NCI-H2171 treated with DMSO at 0.1 percent for 48 hours (cell line): ENCODE results near the gene TMEM115.

Experiments
- DNase-seq: peaks from one replicate; lab custom pipeline; 2025; lab: John Stamatoyannopoulos, UW

The TMEM115 gene

GRCh38 chr3:50351323-50351697 is 8.0 kb downstream of the TMEM115 start:
- DNase-seq = no peak

- DNase-seq = peak; percentile 84
Observed at GRCh38 chr3:50350527-50351322, 8.6 kb downstream of the TMEM115 start, which contains the start of the genes CYB561D2 and NPRL2. Gene CYB561D2, plus strand, starts transcription at chr3:50350862. Its CDS starts 572 bp downstream, at chr3:50351434. Gene NPRL2, minus strand, starts transcription at chr3:50350775. Its CDS starts 123 bp downstream, at chr3:50350652.

GRCh38 chr3:50350213-50350526 is 9.2 kb downstream of the TMEM115 start:
- DNase-seq = no peak

GRCh38 chr3:50347187-50347813 is 12.0 kb downstream of the TMEM115 start:
- DNase-seq = peak; percentile 57

- no peak for DNase-seq
Observed at GRCh38 chr3:50345586-50346234, 13.6 kb downstream of the TMEM115 start, which contains the start of gene ZMYND10. Gene ZMYND10, minus strand, starts transcription at chr3:50345732. Its CDS starts 153 bp downstream, at chr3:50345579.

- no peak for DNase-seq
Observed at GRCh38 chr3:50345008-50345407, 14.3 kb downstream of the TMEM115 start.

GRCh38 chr3:50342813-50343633 is 16.3 kb downstream of the TMEM115 start:
- DNase-seq = no peak

- no peak for DNase-seq
Observed at GRCh38 chr3:50341996-50342650, 17.2 kb downstream of the TMEM115 start.

- no peak for DNase-seq
Observed at GRCh38 chr3:50341537-50341936, 17.8 kb downstream of the TMEM115 start.

- DNase-seq = no peak
Observed at GRCh38 chr3:50340448-50341329, 18.6 kb downstream of the TMEM115 start, which contains the start of gene RASSF1. Gene RASSF1, minus strand, starts transcription at chr3:50340836. Its CDS starts 31 bp downstream, at chr3:50340805.

- DNase-seq = no peak
Observed at GRCh38 chr3:50340147-50340447, 19.2 kb downstream of the TMEM115 start.

- DNase-seq = no peak
Observed at GRCh38 chr3:50339485-50340146, 19.7 kb downstream of the TMEM115 start.

- no peak for DNase-seq
Observed at GRCh38 chr3:50338965-50339364, 20.4 kb downstream of the TMEM115 start.

GRCh38 chr3:50337175-50337861 is 22.0 kb downstream of the TMEM115 start:
- DNase-seq = peak; percentile 92

GRCh38 chr3:50336452-50337174 is 22.7 kb downstream of the TMEM115 start:
- peak; percentile 6 for DNase-seq

- DNase-seq = no peak
Observed at GRCh38 chr3:50334339-50335075, 24.8 kb downstream of the TMEM115 start.

GRCh38 chr3:50333744-50334328 is 25.5 kb downstream of the TMEM115 start:
- DNase-seq = no peak
